ENCODE data around the gene SLC6A3.
"Not testable (repeated sequence)": the region's sequence is repeated elsewhere in the genome, so short reads cannot be mapped to it uniquely, and the experiment has no call there.

SLC6A3 gene

GRCh38 chr5:1385395-1386273 lies 59.6 kb downstream of the SLC6A3 start:
- DNase-seq, result peak; percentile 86

- DNase-seq, result no peak
Measured at GRCh38 chr5:1384521-1384920, 60.7 kb downstream of the SLC6A3 start.

GRCh38 chr5:1383886-1384401 lies 61.3 kb downstream of the SLC6A3 start:
- DNase-seq, result no peak

GRCh38 chr5:1383344-1383743 lies 61.9 kb downstream of the SLC6A3 start:
- DNase-seq, result no peak

- no peak for DNase-seq
Measured at GRCh38 chr5:1382248-1382700, 63.0 kb downstream of the SLC6A3 start.

- DNase-seq, result no peak
Measured at GRCh38 chr5:1381370-1382247, 63.6 kb downstream of the SLC6A3 start.

GRCh38 chr5:1380910-1381309 lies 64.3 kb downstream of the SLC6A3 start:
- DNase-seq, result no peak

- DNase-seq, result peak; percentile 42
Measured at GRCh38 chr5:1380011-1380817, 65.0 kb downstream of the SLC6A3 start.

GRCh38 chr5:1378866-1379659 lies 66.2 kb downstream of the SLC6A3 start:
- DNase-seq, result no peak

- no peak for DNase-seq
Measured at GRCh38 chr5:1378096-1378495, 67.1 kb downstream of the SLC6A3 start.

- DNase-seq, result no peak
Measured at GRCh38 chr5:1376981-1377380, 68.3 kb downstream of the SLC6A3 start.

GRCh38 chr5:1375871-1376810 lies 69.1 kb downstream of the SLC6A3 start:
- DNase-seq, result no peak

- DNase-seq, result no peak
Measured at GRCh38 chr5:1374679-1375055, 70.6 kb downstream of the SLC6A3 start.

GRCh38 chr5:1374030-1374678 lies 71.1 kb downstream of the SLC6A3 start:
- no peak for DNase-seq

GRCh38 chr5:1371972-1372342 lies 73.3 kb downstream of the SLC6A3 start:
- not testable (repeated sequence) for DNase-seq

- DNase-seq, result no peak
Measured at GRCh38 chr5:1371218-1371971, 73.8 kb downstream of the SLC6A3 start.

- DNase-seq, result no peak
Measured at GRCh38 chr5:1370006-1370405, 75.2 kb downstream of the SLC6A3 start.

- no peak for DNase-seq
Measured at GRCh38 chr5:1368756-1369155, 76.5 kb downstream of the SLC6A3 start.

GRCh38 chr5:1368236-1368635 lies 77.0 kb downstream of the SLC6A3 start:
- no peak for DNase-seq
